Right cardiac atrium (tissue), 5 donors: ENCODE measurements around the gene SYT2. TPM values are rescaled to one million over a fixed set of nuclear protein-coding genes. Genes with fewer than 3 reads are reported as not detected.
"Not testable (repeated sequence)": the region's sequence is repeated elsewhere in the genome, so short reads cannot be mapped to it uniquely, and the experiment has no call there.

Experiments used
- ATAC-seq, 2 donors: fragments of 200-7000 bp; cut with Tn5 transposase; one replicate each; pipeline versions ENCODE4 v1.8.0 to v1.9.1; 2020; ENCODE audit warnings: moderate library complexity in 2 of 2, mild to moderate bottlenecking in 1 of 2
- DNase-seq, 3 donors: peaks; one replicate each; pipeline ENCODE4 v3.0.0-alpha.2; 2020
- H3K27ac ChIP-seq: one replicate; pipeline ENCODE4 v1.5.1; 2013; ENCODE audit warnings: mild to moderate bottlenecking, low read length, control low read depth, moderate library complexity
- H3K27me3 ChIP-seq: one replicate; pipeline ENCODE4 v1.6.1; 2013; ENCODE audit not compliant: control insufficient read depth, insufficient read depth
- H3K4me1 ChIP-seq: one replicate; pipeline ENCODE4 v1.6.1; 2013; ENCODE audit warnings: low read length; ENCODE audit not compliant: control insufficient read depth, insufficient read depth
- H3K4me3 ChIP-seq: one replicate; pipeline ENCODE4 v1.5.1; 2013; ENCODE audit warnings: low read length, control low read depth
- H3K9me3 ChIP-seq: one replicate; pipeline ENCODE4 v1.6.1; 2013; ENCODE audit warnings: low read length; ENCODE audit not compliant: control insufficient read depth
- WGBS: extraction: QIAGEN DNeasy Blood & Tissue Kit; methylation state at CpG from one replicate; pipeline ENCODE4 v1.1.7; 2013; 5-methylcytosine and 5-hydroxymethylcytosine counted together
- intact Hi-C, 4 donors: fragments of 100-400 bp; cut with DNase I; formaldehyde crosslinking; loops; one replicate each; pipeline versions ENCODE4 v1.11.0 to v1.14.0; 2022 to 2023
- polyA plus RNA-seq: library from polyadenylated mRNA; stranded (reverse); fragments of 200-250 nt; gene quantifications from one replicate; pipeline ENCODE4 v1.2.3, GENCODE V29; 2013
- total RNA-seq, 4 donors: library from RNA; stranded (reverse); fragmentation: NEBNext Ultra II Directional; extraction: Animal tissue kit (Norgen Biotek cat#: 25700); gene quantifications; one replicate each; pipeline ENCODE4 v1.2.1, GENCODE V29; 2021
- donor health status: healthy with polysubstance abuse.
- donor health status: DM: no; HTN: yes; CAD: no.
- donor health status: DM: no; HTN: no; CAD: no.
- donor health status: DM: no; HTN: yes; CAD: no; lungs with severe emphysema.
- donor health status: DM: yes; HTN: yes; CAD: no.

Gene SYT2
- total and polyA plus RNA-seq, 5 donors, result 0.02 TPM; not detected in 4

DNA sequence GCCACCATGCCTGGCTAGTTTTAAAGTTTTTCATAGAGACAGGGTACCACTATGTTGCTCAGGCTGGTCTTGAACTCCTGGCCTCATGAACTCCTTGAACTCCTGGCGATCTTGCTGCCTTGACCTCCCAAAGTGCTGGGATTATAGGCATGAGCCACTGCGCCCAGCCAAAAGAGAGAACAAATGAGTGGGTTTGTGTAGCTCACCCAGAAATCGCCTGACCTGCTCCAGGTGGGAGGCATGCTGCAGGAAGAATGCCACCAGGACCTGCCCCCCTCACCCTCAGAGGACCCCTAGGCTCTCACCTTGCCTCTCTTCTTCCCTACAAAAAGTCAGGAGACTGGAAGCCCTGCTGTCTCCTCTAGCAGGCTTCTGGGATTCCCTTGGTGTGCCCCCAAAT lies 88.8 kb downstream of the SYT2 start:
- Histone ChIP-seq H3K27ac (no peak overlapping the region), H3K9me3 (no peaks in the 10 kb centered on the region), H3K4me1 (peaks cover 7% of the 10 kb centered on the region), H3K4me3 (no peak overlapping the region), H3K27me3 (no peaks in the 10 kb centered on the region)
- 94% methylated on average over 3 of the region's 3 CpGs for WGBS
- no peak for DNase-seq
- ATAC-seq, result no peak
- intact Hi-C loops, result no loop called here

DNA sequence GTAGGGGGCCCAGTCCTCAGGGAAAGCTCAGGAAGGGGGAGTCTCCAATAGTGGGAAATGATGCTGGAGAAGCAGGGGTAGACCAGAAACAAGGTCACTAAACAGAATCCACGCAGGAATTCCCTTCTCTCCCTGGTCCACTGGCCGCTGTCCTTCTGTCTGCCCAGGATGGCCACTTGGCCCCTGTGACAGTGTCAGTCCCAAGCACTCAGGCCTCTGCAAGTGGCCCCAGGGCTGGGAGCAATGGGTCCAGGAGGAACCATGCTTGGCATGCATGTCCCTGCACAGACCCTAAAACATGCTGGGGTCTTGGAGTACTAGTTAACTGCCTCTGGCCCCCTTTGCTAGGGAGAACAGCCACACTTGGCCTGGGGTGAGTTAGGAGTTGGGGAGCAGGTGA lies 90.2 kb downstream of the SYT2 start:
- DNase-seq, result not testable (repeated sequence)

DNA sequence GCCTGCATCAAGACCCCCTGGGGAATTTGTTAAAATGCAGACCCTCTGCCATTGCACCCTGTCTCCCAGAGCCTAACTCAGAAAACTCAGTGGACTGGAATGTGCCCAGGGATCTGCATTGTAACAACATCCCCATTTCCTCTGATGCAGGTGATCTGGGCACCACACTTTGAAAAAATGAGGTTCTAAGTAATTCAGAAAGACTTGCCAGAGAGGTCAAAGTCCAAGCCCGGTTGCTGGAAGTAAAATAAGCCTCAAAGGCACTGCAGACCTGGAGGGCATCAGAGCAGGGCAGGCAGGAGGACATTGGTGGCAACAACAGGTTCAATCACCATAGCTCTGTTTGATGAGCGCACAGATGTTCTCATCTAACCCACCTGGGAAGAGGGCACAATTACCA lies 90.7 kb downstream of the SYT2 start:
- no peak overlapping the region for H3K4me3 ChIP-seq
- DNase-seq, result no peak
- intact Hi-C loops, result no loop called here
- H3K4me1 ChIP-seq, result peaks cover 21% of the 10 kb centered on the region
- H3K27ac ChIP-seq, result no peak overlapping the region
- H3K9me3 ChIP-seq, result no peaks in the 10 kb centered on the region
- ATAC-seq, result no peak
- 83% methylated on average over 2 of the region's 2 CpGs for WGBS
- no peaks in the 10 kb centered on the region for H3K27me3 ChIP-seq

More for the DNA sequence above, 90.2 kb downstream of the SYT2 start:
- peaks cover 20% of the 10 kb centered on the region for H3K4me1 ChIP-seq
- 92% methylated on average over 2 of the region's 2 CpGs for WGBS
- H3K9me3 ChIP-seq, intact Hi-C loops, H3K27ac ChIP-seq, ATAC-seq, H3K27me3 ChIP-seq, H3K4me3 ChIP-seq: not testable (repeated sequence)

DNA sequence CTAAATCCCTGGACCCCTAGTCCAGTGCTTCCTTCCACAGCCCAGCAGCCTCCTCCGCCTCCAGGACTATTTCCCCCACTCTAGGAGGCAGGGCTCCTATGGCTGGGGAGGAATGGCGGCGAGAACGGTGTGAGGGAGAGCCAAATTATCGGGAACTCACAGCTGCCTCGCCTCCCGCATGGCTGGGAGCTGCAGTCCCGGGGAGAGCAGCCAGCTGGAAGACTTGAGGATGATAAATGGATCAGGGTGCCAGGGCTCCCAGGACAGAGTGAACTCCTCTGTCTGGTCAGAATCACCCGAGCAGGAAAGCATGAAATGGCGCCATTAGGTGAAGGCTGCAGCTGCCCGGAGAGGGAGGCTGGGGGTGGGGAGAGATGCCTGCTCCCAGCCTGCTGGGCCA lies 91.2 kb downstream of the SYT2 start:
- H3K9me3 ChIP-seq, H3K27me3 ChIP-seq, intact Hi-C loops, H3K4me3 ChIP-seq: not testable (repeated sequence)
- ATAC-seq, result peak; percentile 22 to 47
- peak overlapping the region; percentile 15 for H3K27ac ChIP-seq
- peak; percentile 38 to 76 (median 74) for DNase-seq
- WGBS, result 40% methylated on average over 11 of the region's 11 CpGs
- peaks cover 21% of the 10 kb centered on the region for H3K4me1 ChIP-seq

DNA sequence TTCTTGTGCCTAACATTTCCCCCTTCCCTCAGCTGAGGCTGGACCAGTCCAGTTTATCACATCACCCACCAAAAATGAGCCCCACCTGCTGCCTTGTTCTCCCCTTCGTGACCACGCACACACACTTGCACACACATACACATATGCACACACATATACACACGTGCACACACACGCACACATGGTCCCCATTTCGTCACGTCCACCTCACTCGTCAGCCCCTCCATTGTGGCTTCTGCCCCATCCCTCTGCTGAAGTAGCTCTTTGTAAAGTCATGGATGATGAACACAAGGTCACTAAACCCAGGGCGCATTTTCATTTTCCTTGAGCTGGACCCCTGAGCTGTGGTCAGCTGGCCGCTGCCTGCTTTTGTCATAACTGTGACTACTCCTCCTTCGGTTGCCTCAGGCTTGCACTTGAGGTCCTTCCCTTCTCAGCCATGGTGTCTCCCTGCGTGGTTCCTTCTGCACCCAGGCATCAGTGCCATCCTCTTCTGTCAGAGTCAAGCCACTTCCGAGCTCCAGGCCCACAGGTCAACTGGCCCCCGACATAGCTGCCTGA lies 93.8 kb downstream of the SYT2 start:
- 83% methylated on average over 13 of the region's 13 CpGs for WGBS
- no peak overlapping the region for H3K27ac ChIP-seq
- intact Hi-C loops, result no loop called here
- H3K4me1 ChIP-seq, result peaks cover 19% of the 10 kb centered on the region
- no peaks in the 10 kb centered on the region for H3K9me3 ChIP-seq
- ATAC-seq (no peak), DNase-seq (no peak)
- no peaks in the 10 kb centered on the region for H3K27me3 ChIP-seq
- H3K4me3 ChIP-seq, result no peak overlapping the region

DNA sequence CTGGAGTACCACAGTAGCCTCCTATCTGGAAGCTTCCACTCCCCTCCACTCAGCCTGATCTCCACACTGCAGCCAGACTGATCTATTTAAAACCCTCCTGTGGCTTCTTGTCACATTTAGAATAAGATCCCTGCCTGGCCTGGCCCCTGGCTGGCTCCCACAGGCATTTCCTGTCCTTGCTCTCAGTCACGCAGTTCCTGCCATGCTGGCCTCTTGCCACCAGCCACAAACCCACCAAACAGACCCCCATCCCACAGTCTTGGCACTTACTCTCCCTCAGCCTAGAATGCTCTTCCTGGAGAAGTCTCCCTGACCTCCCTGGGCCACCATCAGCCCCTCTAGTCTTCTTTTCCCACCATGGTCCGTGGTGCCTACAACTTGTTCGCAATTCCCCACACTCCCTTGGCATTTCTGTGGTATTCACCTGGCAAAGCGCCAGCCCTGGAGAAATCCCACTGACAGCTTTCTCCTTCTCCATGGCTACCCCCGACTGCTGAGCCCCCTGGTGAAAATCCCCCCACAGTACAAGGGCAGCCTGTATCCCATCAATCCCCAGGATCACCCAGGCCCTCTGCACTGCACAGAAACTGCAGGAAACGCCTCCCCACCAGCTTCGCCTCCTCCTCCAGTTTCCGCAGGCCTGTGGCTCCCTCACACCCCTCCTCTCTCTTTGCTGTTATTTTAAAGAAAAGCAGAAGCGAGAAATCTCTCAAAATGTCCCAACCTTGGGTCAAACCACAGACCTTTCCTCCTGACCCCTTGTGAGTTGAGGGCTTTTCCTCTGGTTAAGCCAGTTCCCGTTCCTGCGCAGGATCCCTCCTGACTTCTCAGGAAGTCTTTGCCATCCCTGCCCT lies 94.5 kb downstream of the SYT2 start:
- Histone ChIP-seq H3K4me3 (no peak overlapping the region), H3K27me3 (no peaks in the 10 kb centered on the region), H3K4me1 (peaks cover 19% of the 10 kb centered on the region), H3K27ac (peak overlapping the region; percentile 95), H3K9me3 (no peaks in the 10 kb centered on the region)
- 27% methylated on average over 11 of the region's 11 CpGs for WGBS
- ATAC-seq (peak; percentile 62 to 70), DNase-seq (peak in 2 of 3 donors; percentile 75 to 79)
- intact Hi-C loops, result no loop called here

DNA sequence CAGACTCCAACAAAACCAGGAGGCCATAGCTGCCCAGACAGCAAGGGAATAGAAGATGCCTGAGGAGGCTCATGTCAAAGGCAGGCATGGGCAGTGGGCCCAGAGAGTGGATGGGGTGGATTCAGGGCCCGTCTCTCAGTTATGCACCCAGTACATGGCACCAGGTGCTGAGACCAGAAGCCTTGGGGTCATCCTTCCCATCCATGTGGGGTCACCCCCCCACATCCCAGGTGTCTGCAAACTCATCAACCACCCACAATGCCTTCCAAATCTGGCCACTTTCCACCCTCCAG lies 95.1 kb downstream of the SYT2 start:
- DNase-seq, intact Hi-C loops, H3K27me3 ChIP-seq, H3K4me3 ChIP-seq, H3K9me3 ChIP-seq: not testable (repeated sequence)
- peak overlapping the region; percentile 39 for H3K27ac ChIP-seq
- 61% methylated on average over 1 of the region's 1 CpG for WGBS
- H3K4me1 ChIP-seq, result peaks cover 19% of the 10 kb centered on the region
- ATAC-seq, result peak in 1 of 2 donors; percentile 17

DNA sequence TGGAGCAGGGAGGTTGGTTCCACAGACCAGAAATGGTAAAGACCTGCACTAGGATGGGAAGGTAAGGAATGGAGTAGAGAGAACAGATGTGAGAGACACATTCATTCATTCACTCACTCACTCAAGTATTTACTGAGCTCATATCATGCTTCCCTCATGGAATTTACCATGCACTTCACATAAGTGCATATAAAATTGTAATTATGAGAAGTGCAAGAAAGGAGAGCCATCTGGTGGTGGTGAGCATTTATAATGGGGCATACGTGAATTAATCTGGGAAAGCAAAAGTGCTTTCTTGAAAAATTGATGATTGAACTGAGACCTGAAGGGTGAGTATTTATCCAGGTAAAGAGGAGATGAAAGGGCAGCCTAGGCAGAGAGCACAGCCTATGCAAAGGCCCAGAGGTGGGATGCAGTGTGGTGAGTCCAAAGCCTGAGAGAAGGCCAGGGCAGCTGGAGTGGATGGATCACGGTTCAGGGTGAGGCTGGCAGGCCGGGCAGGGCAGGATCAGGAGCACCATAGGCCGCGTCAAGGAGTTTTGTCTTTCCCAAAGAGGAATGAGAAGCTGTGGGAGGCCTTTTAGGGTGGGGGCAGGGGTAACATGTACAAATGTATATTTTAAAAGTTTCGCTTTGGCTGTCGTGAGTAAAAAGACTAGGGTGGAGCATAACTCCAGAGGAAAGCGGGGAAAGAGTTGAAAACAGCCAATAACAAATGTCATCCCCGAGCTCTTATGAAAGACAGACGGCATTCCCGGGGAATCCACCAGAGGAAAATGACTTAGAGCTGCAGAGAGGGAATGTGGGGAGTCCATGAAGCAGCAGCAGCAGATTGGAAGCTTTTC lies 95.7 kb downstream of the SYT2 start:
- WGBS, result 74% methylated on average over 11 of the region's 11 CpGs
- ATAC-seq, H3K4me3 ChIP-seq, H3K9me3 ChIP-seq, H3K27me3 ChIP-seq, intact Hi-C loops, DNase-seq: not testable (repeated sequence)
- peak overlapping the region; percentile 39 for H3K27ac ChIP-seq
- peaks cover 19% of the 10 kb centered on the region for H3K4me1 ChIP-seq

DNA sequence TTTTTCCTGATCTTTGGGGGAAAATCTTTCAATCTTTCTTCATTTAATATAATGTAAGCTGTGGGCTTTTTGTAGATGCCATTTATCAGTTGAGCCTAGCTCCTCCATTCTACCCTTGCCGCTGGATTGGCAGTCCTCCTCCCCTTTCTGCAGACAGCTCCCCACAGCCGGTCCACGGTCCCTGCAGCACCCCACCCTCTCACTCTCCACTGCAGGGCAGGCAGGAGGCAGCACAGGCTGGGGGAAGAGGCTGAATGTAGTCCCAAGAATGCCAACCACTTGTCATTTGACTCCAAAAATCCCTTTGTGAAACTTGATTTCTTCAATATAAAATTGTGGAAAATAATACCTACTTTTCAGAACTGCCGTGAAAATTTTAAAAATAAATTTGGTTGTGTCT lies 96.7 kb downstream of the SYT2 start:
- Histone ChIP-seq H3K4me3 (no peak overlapping the region), H3K27ac (no peak overlapping the region), H3K4me1 (peaks cover 14% of the 10 kb centered on the region), H3K27me3 (no peaks in the 10 kb centered on the region), H3K9me3 (no peaks in the 10 kb centered on the region)
- ATAC-seq, result no peak
- intact Hi-C loops, result no loop called here
- DNase-seq, result no peak
- 83% methylated on average over 4 of the region's 4 CpGs for WGBS

DNA sequence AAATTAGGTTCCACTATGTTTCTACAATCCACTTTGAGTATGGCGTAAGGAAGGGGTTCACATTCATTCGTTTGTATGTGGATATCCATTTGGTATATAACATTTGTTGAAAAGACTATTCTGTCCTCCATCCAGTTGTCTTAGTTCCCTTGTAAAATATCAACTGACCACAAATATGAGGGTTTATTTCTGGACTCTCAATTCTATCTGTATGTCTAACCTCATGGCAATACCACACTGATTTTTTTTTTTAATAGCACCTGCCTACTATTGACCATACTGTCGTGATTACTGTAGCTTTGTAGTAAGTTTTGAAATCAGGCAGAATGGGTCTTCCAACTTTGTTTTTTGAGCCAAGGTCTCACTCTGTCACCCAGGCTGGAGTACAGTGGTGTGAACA lies 98.2 kb downstream of the SYT2 start:
- H3K27ac ChIP-seq, H3K4me3 ChIP-seq, intact Hi-C loops, H3K27me3 ChIP-seq, ATAC-seq, DNase-seq, H3K9me3 ChIP-seq: not testable (repeated sequence)
- H3K4me1 ChIP-seq, result peaks cover 14% of the 10 kb centered on the region
- 95% methylated on average over 3 of the region's 3 CpGs for WGBS

DNA sequence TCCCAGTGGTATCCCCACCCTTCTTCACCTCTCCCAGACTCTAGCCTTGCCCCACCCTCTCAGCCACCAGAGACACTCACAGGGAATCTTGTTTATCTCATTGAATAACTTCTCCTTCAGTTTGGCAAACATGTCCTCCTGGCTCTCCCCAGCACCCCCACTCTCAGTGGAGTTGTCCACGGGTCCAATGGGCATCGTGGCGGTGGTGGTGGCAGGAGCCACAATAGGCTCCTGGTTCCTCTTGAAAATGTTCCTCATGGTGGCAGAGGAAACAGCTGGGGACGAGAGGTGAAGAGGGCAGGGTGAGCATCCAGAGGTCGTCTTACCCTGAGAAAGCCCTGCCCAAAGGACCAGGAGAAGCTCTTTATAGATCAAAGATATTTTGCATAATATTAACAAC lies 104.7 kb downstream of the SYT2 start:
- ATAC-seq, result no peak
- no peak overlapping the region for H3K4me3 ChIP-seq
- no peak for DNase-seq
- H3K27me3 ChIP-seq, result no peaks in the 10 kb centered on the region
- H3K27ac ChIP-seq, result no peak overlapping the region
- WGBS, result 84% methylated on average over 5 of the region's 5 CpGs
- intact Hi-C loops, result no loop called here
- no peaks in the 10 kb centered on the region for H3K9me3 ChIP-seq
- H3K4me1 ChIP-seq, result no peaks in the 10 kb centered on the region
